GM12865 (cell line): ENCODE measurements around the gene GEMIN5.

Experiments used
- DNase-seq: peaks from one replicate; pipeline ENCODE4 v3.0.0; 2010; ENCODE audit warnings: low read depth
- H3K4me3 ChIP-seq: 2 replicates; pipeline ENCODE4 v1.5.1; 2011; ENCODE audit warnings: mild to moderate bottlenecking, low read depth, low read length, control low read depth
- CTCF ChIP-seq: IDR thresholded peaks from 2 replicates; pipeline ENCODE4 v1.5.1; 2011; ENCODE audit warnings: low read length, control low read depth, low read depth, inconsistent platforms; ENCODE audit not compliant: insufficient read depth; ENCODE audit errors: missing control alignments

GEMIN5 gene

GRCh38 chr5:154849791-154850201 lies 88.2 kb downstream of the GEMIN5 start:
- no peak for DNase-seq
- TF ChIP-seq CTCF: no peak
- H3K4me3 ChIP-seq: no peak overlapping the region

DNA sequence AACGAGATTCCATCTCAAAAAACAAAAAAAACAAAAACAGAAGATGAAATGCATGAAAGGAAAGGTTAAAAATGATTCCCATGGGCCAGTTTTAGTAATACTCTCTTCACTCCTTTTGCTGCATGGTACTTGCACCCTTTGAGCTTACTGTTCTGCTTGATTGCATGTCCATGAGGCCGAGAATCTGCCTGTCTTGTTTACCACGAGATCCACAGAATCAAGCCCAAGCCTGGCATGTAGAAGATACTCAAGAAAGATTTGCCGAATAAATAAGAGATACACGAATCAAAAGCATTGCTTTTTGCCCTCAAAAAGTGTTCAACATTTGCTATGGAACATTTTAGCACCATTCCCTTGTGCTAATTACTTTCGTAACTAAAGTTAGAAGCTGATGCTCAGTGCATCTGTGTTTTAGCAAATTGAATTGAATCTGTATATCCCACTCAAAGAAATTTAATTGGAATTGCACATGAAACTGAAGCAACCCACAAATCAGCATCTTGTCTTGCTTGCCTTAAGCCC lies 88.7 kb downstream of the GEMIN5 start:
- DNase-seq: no peak
- no peak for TF ChIP-seq CTCF
- no peak overlapping the region for H3K4me3 ChIP-seq

- no peak for TF ChIP-seq CTCF
- H3K4me3 ChIP-seq: no peak overlapping the region
- no peak for DNase-seq
These were observed 93.2 kb downstream of the GEMIN5 start for GRCh38 chr5:154844809-154845208.

GRCh38 chr5:154842689-154843530 lies 95.1 kb downstream of the GEMIN5 start:
- DNase-seq: no peak
- H3K4me3 ChIP-seq: no peak overlapping the region
- TF ChIP-seq CTCF: no peak

GRCh38 chr5:154841273-154841661 lies 96.7 kb downstream of the GEMIN5 start:
- no peak for DNase-seq
- no peak overlapping the region for H3K4me3 ChIP-seq
- no peak for TF ChIP-seq CTCF

DNA sequence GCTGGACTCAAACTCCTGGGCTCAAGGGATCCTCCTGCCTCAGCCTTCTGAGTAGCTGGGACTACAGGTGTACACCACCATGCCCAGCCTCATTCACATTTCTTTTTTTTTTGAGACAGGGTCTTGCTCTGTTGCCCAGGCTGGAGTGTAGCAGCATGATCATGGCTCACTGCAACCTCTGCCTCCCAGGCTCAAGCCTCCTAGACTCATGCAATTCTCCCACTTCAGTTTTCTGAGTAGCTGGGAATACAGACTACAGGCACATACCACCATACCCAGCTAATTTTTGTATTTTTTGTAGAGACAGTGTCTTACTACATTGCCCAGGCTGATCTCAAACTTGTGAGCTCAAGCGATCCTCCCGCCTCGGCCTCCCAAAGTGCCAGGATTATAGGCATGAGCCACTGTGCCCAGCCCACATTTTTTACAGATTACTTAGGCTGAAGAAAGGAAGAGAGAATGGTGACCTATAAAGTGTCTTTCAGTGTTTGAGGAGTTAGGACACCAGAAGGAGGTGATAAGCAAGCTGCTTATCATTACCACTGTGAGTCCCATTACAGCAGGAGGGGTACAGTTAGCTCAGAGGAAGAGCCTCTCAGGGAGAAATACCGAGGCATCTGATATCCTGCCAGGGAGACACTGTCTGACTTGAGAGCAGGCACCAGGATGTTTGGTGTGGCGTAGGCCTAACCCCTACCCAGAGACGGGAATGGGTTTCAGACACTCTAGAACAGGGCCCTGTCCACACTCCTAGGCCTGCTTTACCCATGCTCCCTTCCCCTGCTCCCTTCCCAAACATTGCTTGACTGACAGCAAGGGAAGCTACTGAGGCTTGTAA lies 97.4 kb downstream of the GEMIN5 start:
- TF ChIP-seq CTCF: no peak
- DNase-seq: no peak
- no peak overlapping the region for H3K4me3 ChIP-seq
